Measurements from ENCODE around the gene VLDLR. TPM values are rescaled to one million over a fixed set of nuclear protein-coding genes. Genes with fewer than 3 reads are reported as not detected.

Gene VLDLR
- total and polyA plus RNA-seq, 3 experiments from 2014 or later = 0.90 to 2.6 (median 2.5) TPM

GRCh38 chr9:2613730-2614271 lies 7.8 kb upstream of the VLDLR start:
- Mint-ChIP-seq H3K4me1 (no peaks in the 10 kb centered on the region), H3K27me3 (peaks cover 3 to 20% of the 10 kb centered on the region in 2 donors), H3K9me3 (no peaks in the 10 kb centered on the region), H3K36me3 (no peaks in the 10 kb centered on the region), H3K27ac (no peak overlapping the region), H3K4me3 (no peak overlapping the region)
- H3K27me3 ChIP-seq (ENCODE audit: insufficient read depth, low read length, poor library complexity, severe bottlenecking) = no peaks in the 10 kb centered on the region
- H3K27ac ChIP-seq (ENCODE audit: low read depth, low read length) = no peak overlapping the region
- H3K4me3 ChIP-seq (ENCODE audit: low read length) = no peak overlapping the region
- no peak for DNase-seq
- CTCF ChIA-PET = no interaction called here
- H3K36me3 ChIP-seq (ENCODE audit: insufficient read depth, low read length) = no peaks in the 10 kb centered on the region
- POLR2A ChIA-PET = no interaction called here
- H3K9me3 ChIP-seq (ENCODE audit: low read length) = no peaks in the 10 kb centered on the region
- H3K4me1 ChIP-seq (ENCODE audit: insufficient read depth, low read length) = no peaks in the 10 kb centered on the region

GRCh38 chr9:2615497-2615896 lies 6.1 kb upstream of the VLDLR start:
- H3K9me3 ChIP-seq (ENCODE audit: low read length) = no peaks in the 10 kb centered on the region
- H3K36me3 ChIP-seq (ENCODE audit: insufficient read depth, low read length) = no peaks in the 10 kb centered on the region
- Mint-ChIP-seq H3K36me3 (no peaks in the 10 kb centered on the region), H3K9me3 (no peaks in the 10 kb centered on the region), H3K27ac (no peak overlapping the region), H3K4me1 (no peaks in the 10 kb centered on the region), H3K4me3 (no peak overlapping the region), H3K27me3 (peaks cover 3 to 34% of the 10 kb centered on the region in 2 donors)
- H3K4me3 ChIP-seq (ENCODE audit: low read length) = no peak overlapping the region
- no peaks in the 10 kb centered on the region for H3K27me3 ChIP-seq (ENCODE audit: insufficient read depth, low read length, poor library complexity, severe bottlenecking)
- H3K4me1 ChIP-seq (ENCODE audit: insufficient read depth, low read length) = no peaks in the 10 kb centered on the region
- ChIA-PET POLR2A (no interaction called here), CTCF (no interaction called here)
- DNase-seq = no peak
- no peak overlapping the region for H3K27ac ChIP-seq (ENCODE audit: low read depth, low read length)

- Histone ChIP-seq H3K4me3 (ENCODE audit: low read length) (no peak overlapping the region), H3K9me3 (ENCODE audit: low read length) (no peaks in the 10 kb centered on the region), H3K27ac (ENCODE audit: low read depth, low read length) (no peak overlapping the region), H3K36me3 (ENCODE audit: insufficient read depth, low read length) (no peaks in the 10 kb centered on the region), H3K4me1 (ENCODE audit: insufficient read depth, low read length) (no peaks in the 10 kb centered on the region), H3K27me3 (ENCODE audit: insufficient read depth, low read length, poor library complexity, severe bottlenecking) (no peaks in the 10 kb centered on the region)
- CTCF ChIA-PET = no interaction called here
- peaks cover 4 to 40% of the 10 kb centered on the region in 2 donors for H3K27me3 Mint-ChIP-seq
- peaks cover 5 to 6% (median 6%) of the 10 kb centered on the region in 3 donors for H3K4me1 Mint-ChIP-seq
- no peak overlapping the region for H3K4me3 Mint-ChIP-seq
- DNase-seq = no peak
- no peak overlapping the region for H3K27ac Mint-ChIP-seq
- H3K9me3 Mint-ChIP-seq = no peaks in the 10 kb centered on the region
- POLR2A ChIA-PET = no interaction called here
- H3K36me3 Mint-ChIP-seq = no peaks in the 10 kb centered on the region
Measured at GRCh38 chr9:2616692-2617377, 4.8 kb upstream of the VLDLR start.

GRCh38 chr9:2618289-2618688 lies 3.3 kb upstream of the VLDLR start:
- Histone ChIP-seq H3K4me3 (ENCODE audit: low read length) (no peak overlapping the region), H3K4me1 (ENCODE audit: insufficient read depth, low read length) (peaks cover 5% of the 10 kb centered on the region), H3K27me3 (ENCODE audit: insufficient read depth, low read length, poor library complexity, severe bottlenecking) (peaks cover 5% of the 10 kb centered on the region), H3K9me3 (ENCODE audit: low read length) (no peaks in the 10 kb centered on the region), H3K27ac (ENCODE audit: low read depth, low read length) (no peak overlapping the region), H3K36me3 (ENCODE audit: insufficient read depth, low read length) (no peaks in the 10 kb centered on the region)
- Mint-ChIP-seq H3K36me3 (no peaks in the 10 kb centered on the region), H3K27me3 (peaks cover 9 to 41% of the 10 kb centered on the region in 2 donors), H3K9me3 (no peaks in the 10 kb centered on the region), H3K27ac (no peak overlapping the region), H3K4me3 (no peak overlapping the region), H3K4me1 (peaks cover 6 to 14% (median 9%) of the 10 kb centered on the region in 3 donors)
- no peak for DNase-seq
- ChIA-PET CTCF (no interaction called here), POLR2A (no interaction called here)

GRCh38 chr9:2620919-2621721 lies 467 bp upstream of the VLDLR start:
- H3K27me3 Mint-ChIP-seq = peaks cover 22 to 66% of the 10 kb centered on the region in 2 donors
- Histone ChIP-seq H3K27me3 (ENCODE audit: insufficient read depth, low read length, poor library complexity, severe bottlenecking) (peaks cover 13% of the 10 kb centered on the region), H3K4me1 (ENCODE audit: insufficient read depth, low read length) (peaks cover 7% of the 10 kb centered on the region), H3K4me3 (ENCODE audit: low read length) (no peak overlapping the region), H3K36me3 (ENCODE audit: insufficient read depth, low read length) (no peaks in the 10 kb centered on the region), H3K9me3 (ENCODE audit: low read length) (no peaks in the 10 kb centered on the region), H3K27ac (ENCODE audit: low read depth, low read length) (no peak overlapping the region)
- H3K9me3 Mint-ChIP-seq = no peaks in the 10 kb centered on the region
- CTCF ChIA-PET = no interaction called here
- POLR2A ChIA-PET = no interaction called here
- peaks cover 10 to 20% (median 11%) of the 10 kb centered on the region in 3 donors for H3K4me1 Mint-ChIP-seq
- DNase-seq = peak in 3 of 5 donors; percentile 10 to 29 (median 28)
- H3K36me3 Mint-ChIP-seq = no peaks in the 10 kb centered on the region
- peak overlapping the region in 4 of 8 donors; percentile 5 to 76 (median 50) for H3K27ac Mint-ChIP-seq
- peak overlapping the region; percentile 79 to 90 (median 86) for H3K4me3 Mint-ChIP-seq

- Mint-ChIP-seq H3K4me1 (peaks cover 10 to 20% (median 11%) of the 10 kb centered on the region in 3 donors), H3K27me3 (peaks cover 27 to 73% of the 10 kb centered on the region in 2 donors), H3K9me3 (no peaks in the 10 kb centered on the region), H3K36me3 (no peaks in the 10 kb centered on the region), H3K4me3 (peak overlapping the region; percentile 79 to 89 (median 82)), H3K27ac (no peak overlapping the region)
- Histone ChIP-seq H3K27ac (ENCODE audit: low read depth, low read length) (no peak overlapping the region), H3K9me3 (ENCODE audit: low read length) (no peaks in the 10 kb centered on the region), H3K4me1 (ENCODE audit: insufficient read depth, low read length) (peaks cover 7% of the 10 kb centered on the region), H3K36me3 (ENCODE audit: insufficient read depth, low read length) (no peaks in the 10 kb centered on the region), H3K27me3 (ENCODE audit: insufficient read depth, low read length, poor library complexity, severe bottlenecking) (peaks cover 15% of the 10 kb centered on the region), H3K4me3 (ENCODE audit: low read length) (peak overlapping the region; percentile 22)
- ChIA-PET CTCF (no interaction called here), POLR2A (no interaction called here)
- DNase-seq = peak in 1 of 5 donors; percentile 5
Measured at GRCh38 chr9:2622461-2623287, 1.1 kb downstream of the VLDLR start.

GRCh38 chr9:2623288-2624050 lies 1.9 kb downstream of the VLDLR start:
- no peak for DNase-seq
- Mint-ChIP-seq H3K9me3 (no peaks in the 10 kb centered on the region), H3K4me3 (peak overlapping the region; percentile 62 to 87 (median 81)), H3K4me1 (peaks cover 10 to 20% (median 11%) of the 10 kb centered on the region in 3 donors), H3K27me3 (peaks cover 28 to 73% of the 10 kb centered on the region in 2 donors), H3K27ac (no peak overlapping the region), H3K36me3 (peaks cover 0 to 3% (median 0%) of the 10 kb centered on the region in 3 donors)
- Histone ChIP-seq H3K4me3 (ENCODE audit: low read length) (peak overlapping the region; percentile 22), H3K36me3 (ENCODE audit: insufficient read depth, low read length) (no peaks in the 10 kb centered on the region), H3K27ac (ENCODE audit: low read depth, low read length) (no peak overlapping the region), H3K27me3 (ENCODE audit: insufficient read depth, low read length, poor library complexity, severe bottlenecking) (peaks cover 15% of the 10 kb centered on the region), H3K9me3 (ENCODE audit: low read length) (no peaks in the 10 kb centered on the region), H3K4me1 (ENCODE audit: insufficient read depth, low read length) (peaks cover 7% of the 10 kb centered on the region)
- ChIA-PET CTCF (no interaction called here), POLR2A (no interaction called here)

All from CD8-positive, alpha-beta memory T cell (primary cell).